Measurements from ENCODE around the gene SLC6A12.

DNA sequence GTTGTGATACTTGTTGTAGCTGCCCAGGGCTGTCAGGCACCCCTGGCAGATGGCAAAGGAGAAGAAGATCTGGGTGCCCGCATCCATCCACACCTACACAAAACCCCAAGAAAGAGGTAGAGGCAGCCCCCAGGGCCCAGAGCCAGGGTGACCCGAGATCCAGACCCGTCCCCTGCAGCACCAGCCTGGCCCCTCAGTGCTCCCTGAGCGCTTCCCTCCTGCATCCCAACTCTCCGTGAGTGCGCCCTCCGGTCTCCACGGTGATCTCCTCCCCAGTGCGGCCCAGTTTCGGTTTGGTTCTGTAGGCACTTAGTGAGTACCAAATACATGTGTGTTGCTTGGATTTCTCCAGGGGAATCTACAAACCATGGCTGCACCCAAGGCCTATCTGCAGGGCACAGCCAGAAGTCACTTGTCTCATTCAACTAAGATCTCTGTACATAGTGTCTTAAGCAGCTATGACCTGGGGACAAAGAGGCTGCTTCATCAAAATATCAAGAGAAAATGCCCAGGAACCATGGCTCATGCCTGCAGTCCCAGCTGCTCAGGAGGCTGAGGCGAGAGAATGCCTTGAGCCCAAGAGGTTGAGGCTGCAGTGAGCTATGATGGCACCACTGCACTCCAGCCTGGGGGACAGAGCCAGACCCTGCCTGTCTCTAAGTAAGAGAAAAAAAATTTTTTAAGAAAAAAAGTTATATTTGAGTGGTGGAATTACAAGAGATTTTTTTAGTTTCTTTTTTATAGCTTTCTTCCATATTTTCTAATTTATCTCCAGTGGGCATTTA lies 15.9 kb downstream of the SLC6A12 start:
- TF ChIP-seq, protein P1, sequence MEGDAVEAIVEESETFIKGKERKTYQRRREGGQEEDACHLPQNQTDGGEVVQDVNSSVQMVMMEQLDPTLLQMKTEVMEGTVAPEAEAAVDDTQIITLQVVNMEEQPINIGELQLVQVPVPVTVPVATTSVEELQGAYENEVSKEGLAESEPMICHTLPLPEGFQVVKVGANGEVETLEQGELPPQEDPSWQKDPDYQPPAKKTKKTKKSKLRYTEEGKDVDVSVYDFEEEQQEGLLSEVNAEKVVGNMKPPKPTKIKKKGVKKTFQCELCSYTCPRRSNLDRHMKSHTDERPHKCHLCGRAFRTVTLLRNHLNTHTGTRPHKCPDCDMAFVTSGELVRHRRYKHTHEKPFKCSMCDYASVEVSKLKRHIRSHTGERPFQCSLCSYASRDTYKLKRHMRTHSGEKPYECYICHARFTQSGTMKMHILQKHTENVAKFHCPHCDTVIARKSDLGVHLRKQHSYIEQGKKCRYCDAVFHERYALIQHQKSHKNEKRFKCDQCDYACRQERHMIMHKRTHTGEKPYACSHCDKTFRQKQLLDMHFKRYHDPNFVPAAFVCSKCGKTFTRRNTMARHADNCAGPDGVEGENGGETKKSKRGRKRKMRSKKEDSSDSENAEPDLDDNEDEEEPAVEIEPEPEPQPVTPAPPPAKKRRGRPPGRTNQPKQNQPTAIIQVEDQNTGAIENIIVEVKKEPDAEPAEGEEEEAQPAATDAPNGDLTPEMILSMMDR (IDR thresholded peaks at IDR 0.05), result no peak
- no peak for TF ChIP-seq POLR2AphosphoS5 (IDR thresholded peaks at IDR 0.05)
